Astrocyte of the spinal cord (primary cell): ENCODE data around the gene TSGA10IP.

Source experiments
- DNase-seq: peaks from one replicate; pipeline ENCODE4 v3.0.0; 2011; ENCODE audit warnings: low read depth, low spot score
- H3K4me3 ChIP-seq: 2 replicates; pipeline ENCODE4 v1.5.1; 2011; ENCODE audit warnings: low read depth, mild to moderate bottlenecking, low read length, moderate library complexity
- CTCF ChIP-seq: IDR thresholded peaks from 2 replicates; pipeline ENCODE4 v1.5.1; 2012; ENCODE audit warnings: low read depth, mild to moderate bottlenecking, low read length, inconsistent platforms
- in situ Hi-C: cut with HindIII; loops from 2 replicates; pipeline ENCODE4 v1.10.0; 2017; ENCODE audit warnings: low sequenced_read_pairs

Gene TSGA10IP

DNA sequence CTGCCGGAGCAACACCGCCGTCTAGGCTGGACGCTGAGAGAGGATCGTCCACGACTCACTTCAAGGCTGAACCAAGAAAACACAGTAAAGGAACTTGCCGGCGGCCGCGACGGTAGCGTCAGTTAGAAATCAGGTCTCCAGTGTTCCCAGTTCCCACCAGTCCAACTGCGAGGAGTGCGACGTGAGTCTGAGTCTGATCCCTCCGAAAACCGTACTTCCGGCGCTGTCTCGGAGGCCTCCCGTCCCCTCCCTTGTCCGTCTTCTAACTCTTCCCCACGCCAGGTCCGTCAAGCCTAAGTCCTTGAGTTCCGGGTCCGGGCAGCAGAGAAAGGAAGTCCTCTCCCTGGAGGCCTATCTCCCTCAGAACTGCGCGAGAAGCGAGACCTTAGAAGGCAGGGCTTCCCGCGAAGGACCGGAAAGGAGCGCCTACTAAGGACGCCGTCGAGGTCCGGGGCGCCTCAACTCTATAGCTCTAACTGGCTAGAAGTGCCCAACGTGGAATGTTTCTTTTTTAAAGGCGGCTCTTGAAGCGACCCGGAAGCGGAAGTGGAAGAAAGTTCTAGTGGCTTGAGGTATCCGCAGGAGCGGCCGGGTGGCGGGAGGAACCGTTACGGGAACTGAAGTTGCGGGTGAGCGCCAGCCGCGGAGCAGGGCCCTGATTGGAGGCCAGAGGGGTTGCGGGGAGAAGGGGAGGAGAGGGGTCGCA lies 56.8 kb downstream of the TSGA10IP start, which contains the start of the genes BANF1 and EIF1AD:
Gene BANF1 (plus strand): TSS at position 562 of the 706 bp plus-strand sequence. CDS start 748 bp downstream, outside the sequence.
Gene EIF1AD (minus strand): TSS at position 216 of the 706 bp plus-strand sequence. CDS start 1,768 bp downstream, outside the sequence.
- H3K4me3 ChIP-seq = peak within 1 kb of the TSS; percentile 83
- TF ChIP-seq CTCF = no peak
- in situ Hi-C loops = no loop called here
- DNase-seq = peak; percentile 99

- peak; percentile 11 for TF ChIP-seq CTCF
- H3K4me3 ChIP-seq = peak overlapping the region; percentile 83
- DNase-seq = peak; percentile 38
- in situ Hi-C loops = no loop called here
Observed at GRCh38 chr11:66002648-66003225, 57.5 kb downstream of the TSGA10IP start.

GRCh38 chr11:66003291-66003690 lies 58.0 kb downstream of the TSGA10IP start:
- H3K4me3 ChIP-seq = peak overlapping the region; percentile 83
- in situ Hi-C loops = no loop called here
- no peak for DNase-seq
- no peak for TF ChIP-seq CTCF

DNA sequence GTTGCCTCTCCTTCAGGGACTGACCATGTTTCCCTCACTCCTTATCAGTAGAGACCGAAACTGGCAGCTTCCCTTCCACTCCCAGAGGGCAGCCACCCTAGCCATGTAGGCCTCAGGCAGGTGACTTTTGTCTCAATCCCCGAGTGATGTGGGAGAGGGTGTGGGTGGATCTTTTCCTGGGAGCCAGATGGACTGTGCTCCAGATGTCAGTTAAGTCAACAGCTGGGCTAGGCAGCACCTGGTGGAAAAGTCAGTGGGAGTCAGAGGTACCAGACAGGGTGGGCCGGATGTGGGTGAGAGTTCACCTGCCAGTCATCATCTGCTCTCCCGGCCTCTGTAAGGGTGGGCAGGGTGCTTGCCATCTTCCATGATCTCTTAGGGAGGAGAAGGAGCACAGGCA lies 58.9 kb downstream of the TSGA10IP start:
- no peak for DNase-seq
- in situ Hi-C loops = no loop called here
- TF ChIP-seq CTCF = no peak
- no peak overlapping the region for H3K4me3 ChIP-seq

DNA sequence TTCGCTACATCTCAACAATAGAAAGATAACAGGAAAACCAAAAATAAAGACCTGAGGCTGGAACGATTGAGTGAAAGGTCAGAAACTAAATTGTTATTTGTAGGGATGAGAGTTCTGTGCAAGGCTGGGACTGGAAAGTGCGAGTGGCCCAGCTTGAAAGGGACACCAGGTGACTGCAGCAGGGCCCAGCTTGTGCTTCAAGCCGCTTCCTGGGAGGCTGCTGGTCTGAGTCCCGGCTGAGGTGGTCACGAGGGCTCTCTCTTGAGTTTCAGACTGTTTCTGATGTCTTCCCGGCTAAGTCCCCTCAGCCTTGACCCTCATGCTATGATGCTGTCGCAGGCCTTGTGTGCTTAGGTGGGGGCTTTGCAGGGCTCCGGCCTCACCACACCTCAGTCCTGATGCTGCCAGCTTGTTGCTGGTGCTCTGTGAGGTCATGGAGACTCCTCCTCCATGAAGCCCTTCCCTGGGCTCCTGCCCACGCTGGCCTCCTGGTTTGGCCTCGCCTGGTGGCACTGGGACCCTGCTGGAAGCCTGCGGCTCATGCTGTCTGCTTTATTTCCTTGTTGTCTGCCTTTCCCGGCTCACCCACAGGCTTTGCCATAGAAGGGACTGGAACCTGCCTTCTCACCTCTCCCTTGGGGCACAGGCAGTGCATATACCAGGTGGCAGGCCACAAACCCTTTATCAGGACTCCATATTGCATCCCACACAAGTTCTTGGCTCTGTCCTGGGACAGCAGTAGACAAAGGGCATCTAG lies 61.0 kb downstream of the TSGA10IP start:
- no peak overlapping the region for H3K4me3 ChIP-seq
- in situ Hi-C loops = no loop called here
- no peak for TF ChIP-seq CTCF
- DNase-seq = no peak

- TF ChIP-seq CTCF = no peak
- in situ Hi-C loops = no loop called here
Observed at GRCh38 chr11:66006891-66007176, 61.6 kb downstream of the TSGA10IP start.

More at GRCh38 chr11:66006891-66007176, 61.6 kb downstream of the TSGA10IP start:
- DNase-seq = no peak
- no peak overlapping the region for H3K4me3 ChIP-seq
